Dermis microvascular lymphatic vessel endothelial cell (primary cell): ENCODE data around the gene SNAPC1. TPM values are rescaled to one million over a fixed set of nuclear protein-coding genes. Genes with fewer than 3 reads are reported as not detected.
"Not testable (repeated sequence)": the region's sequence is repeated elsewhere in the genome, so short reads cannot be mapped to it uniquely, and the experiment has no call there.

Experiments
- DNase-seq, 2 donors: peaks; one replicate each; pipeline versions ENCODE4 v3.0.0 to v3.0.0-alpha.2; 2010; ENCODE audit warnings: low read depth in 2 of 2
- total RNA-seq: library from RNA; depleted of rRNA; stranded (reverse); fragments of >200 nt; gene quantifications from 2 replicates; pipeline ENCODE4 v1.2.1, GENCODE V29; 2014

Gene SNAPC1
- total RNA-seq, 1 donor from 2014 or later: 8.6 TPM

GRCh38 chr14:61749867-61750266 lies 12.4 kb upstream of the SNAPC1 start:
- DNase-seq: peak in 1 of 2 donors; percentile 46

DNA sequence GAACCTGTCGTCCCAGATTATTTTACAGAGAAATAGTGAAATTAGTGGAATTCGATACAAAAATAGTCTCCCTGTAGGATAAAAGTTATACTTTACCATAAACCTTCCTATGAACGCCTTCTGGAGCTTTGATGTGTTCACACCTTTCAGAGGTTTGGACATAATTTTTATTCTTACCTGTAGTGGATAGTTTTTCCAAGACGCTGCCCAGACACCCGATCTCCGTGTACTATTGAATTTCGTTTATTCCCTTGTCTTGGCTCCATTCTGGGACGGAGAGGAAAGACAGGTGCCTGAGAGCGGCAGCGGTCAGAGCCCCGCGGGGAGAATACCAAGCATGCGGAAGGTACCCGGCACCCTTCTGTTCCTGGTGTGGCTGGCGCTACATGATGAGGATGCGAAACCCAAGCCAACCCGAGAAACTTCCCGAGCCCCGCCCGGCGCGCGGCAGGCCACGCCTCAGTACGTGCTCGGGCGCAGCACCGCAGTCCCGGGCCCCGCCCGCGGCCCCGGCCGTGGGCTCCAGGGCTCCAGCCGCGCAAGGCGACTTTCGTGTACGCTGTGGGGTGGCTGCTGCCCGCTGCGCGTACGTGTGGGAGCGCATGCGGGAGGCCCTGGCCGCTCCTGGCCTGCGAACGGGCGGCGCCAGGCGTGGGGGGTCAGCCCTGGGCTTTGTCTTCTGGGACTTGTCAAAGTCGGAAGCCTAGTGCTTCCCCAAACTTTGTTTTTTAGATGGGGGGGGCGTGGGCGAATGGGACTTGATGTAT lies 11.3 kb upstream of the SNAPC1 start:
- peak; percentile 48 to 86 for DNase-seq

- DNase-seq: no peak
Measured at GRCh38 chr14:61751475-61751989, 10.7 kb upstream of the SNAPC1 start.

DNA sequence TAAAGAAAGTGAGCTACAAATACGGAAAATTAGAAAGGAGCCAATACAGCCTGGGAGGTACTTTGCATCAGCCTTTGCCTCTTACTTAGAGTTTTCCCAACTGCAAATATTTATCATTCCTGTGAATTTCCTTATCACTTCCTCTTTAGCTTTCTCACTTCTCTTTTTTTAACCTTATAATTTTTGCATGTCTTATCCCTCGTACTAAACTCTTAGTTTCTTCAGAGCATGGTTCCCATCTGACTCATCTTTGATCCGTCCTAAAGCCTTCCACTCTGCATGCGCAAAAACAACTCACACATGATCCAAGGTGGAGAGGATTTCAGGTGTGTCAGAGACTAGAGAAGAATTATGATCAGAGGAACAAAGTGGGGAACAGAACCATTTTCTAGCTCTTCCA lies 9.6 kb upstream of the SNAPC1 start:
- DNase-seq: peak in 1 of 2 donors; percentile 11

DNA sequence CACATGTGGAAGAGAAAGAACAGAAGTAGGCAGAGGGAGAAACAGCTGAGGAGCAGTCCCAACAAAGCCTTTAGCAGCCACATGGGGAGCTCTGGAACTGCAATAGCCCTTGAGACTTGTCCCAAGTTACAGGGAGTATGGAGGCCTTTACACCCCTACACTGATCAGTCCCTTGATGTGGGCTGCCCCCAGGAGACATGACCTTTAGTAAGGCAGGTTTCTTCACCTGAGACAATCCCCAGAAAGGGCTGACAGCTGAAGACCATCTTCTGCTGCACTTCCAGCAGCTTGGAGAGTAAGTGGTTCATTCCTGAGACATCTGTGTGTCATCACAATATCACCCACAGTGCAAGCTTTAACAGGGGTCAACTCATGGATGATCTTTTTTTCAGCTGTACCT lies 8.6 kb upstream of the SNAPC1 start:
- DNase-seq: no peak

GRCh38 chr14:61754627-61755381 lies 7.4 kb upstream of the SNAPC1 start:
- peak in 1 of 2 donors; percentile 15 for DNase-seq

GRCh38 chr14:61755382-61755742 lies 6.9 kb upstream of the SNAPC1 start:
- DNase-seq: not testable (repeated sequence)

- DNase-seq: no peak
Measured at GRCh38 chr14:61756135-61756534, 6.1 kb upstream of the SNAPC1 start.

GRCh38 chr14:61759878-61760277 lies 2.3 kb upstream of the SNAPC1 start:
- no peak for DNase-seq

GRCh38 chr14:61761557-61761956 lies 663 bp upstream of the SNAPC1 start:
- DNase-seq: peak in 1 of 2 donors; percentile 7

DNA sequence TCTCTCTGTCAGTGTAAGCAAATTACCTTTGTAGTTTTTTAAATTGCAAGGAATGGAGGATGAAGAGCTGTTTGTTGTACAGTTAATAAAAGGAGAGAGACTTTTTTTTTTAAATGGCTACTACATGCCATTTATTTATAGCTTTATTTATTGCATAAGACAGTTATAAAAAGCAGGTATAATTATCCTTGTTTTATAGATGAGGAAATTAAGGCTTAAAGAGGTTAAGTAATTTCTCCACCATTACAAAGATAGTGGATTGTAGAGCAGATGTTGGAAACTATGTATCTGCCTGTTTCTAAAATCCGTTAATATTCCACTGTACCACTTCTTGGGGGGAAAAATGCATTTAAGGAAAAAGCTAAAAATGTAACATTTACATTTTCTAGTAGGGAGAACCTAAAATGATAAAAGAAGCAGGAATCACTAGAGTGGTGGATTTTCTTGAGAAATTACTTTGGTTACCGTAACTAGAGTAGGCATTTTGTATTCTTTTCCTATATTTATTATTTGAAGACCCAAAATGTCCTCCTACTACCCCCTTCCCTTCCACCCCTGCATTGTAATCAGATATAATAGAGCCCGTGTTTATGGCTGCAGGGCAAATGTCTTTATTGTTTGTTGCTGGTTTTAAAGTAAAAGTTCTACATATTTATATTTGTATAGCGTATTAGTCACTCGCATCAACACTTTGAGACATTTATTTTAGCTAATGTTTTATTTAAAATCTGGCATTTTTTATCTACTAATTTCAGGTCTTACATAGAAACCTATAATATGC lies 2.3 kb downstream of the SNAPC1 start:
- no peak for DNase-seq

DNA sequence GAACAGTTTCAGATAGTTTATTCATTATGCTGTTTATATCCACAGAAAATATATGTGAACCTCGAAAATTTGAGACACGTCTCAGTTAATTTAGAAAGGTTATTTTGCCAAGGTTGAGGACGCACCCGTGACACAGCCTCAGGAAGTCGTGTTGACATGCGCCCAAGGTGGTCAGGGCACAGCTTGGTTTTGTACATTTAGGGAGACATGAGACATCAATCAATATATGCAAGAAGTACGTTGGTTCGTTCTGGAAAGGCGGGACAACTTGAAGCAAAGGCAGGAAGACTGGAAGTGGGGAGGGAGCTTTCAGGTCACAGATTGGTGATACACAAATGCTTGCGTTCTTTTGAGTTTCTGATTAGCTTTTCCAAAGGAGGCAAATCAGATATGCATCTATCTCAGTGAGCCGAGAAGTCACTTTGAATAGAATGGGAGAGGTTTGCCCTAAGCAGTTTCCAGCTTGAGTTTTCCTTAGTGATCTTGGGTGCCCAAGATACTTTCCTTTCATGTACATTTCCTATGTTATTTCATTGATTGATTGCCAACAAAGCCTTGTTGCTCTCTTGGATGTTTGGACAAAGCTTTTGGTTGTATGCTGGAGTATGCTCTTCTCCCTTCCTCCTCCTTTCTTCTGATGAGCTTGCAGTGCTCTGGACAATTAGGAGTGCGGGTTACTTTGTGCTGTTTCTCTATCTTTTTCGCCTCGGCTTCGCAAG lies 3.2 kb downstream of the SNAPC1 start:
- peak in 1 of 2 donors; percentile 44 for DNase-seq

DNA sequence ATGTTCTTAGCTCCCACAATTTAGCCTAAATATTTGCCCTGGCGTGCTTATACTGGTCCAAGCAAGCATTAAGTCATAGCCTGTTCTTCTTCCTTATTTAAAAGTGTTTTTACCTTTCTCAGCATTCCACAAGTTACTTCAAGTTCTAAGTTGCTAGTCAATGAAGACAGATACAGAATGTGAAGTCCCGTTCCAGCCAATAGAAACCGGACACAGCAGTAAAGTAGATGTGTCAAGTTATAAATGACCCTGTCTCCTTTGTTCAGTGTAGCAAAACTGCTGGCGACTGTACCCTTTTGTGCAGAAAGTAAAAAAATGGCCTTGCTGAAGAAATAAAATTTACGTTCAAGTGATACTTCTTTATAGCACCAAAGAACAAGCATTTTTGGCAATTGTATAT lies 3.9 kb downstream of the SNAPC1 start:
- DNase-seq: peak in 1 of 2 donors; percentile 25

GRCh38 chr14:61768240-61768639 lies 6.0 kb downstream of the SNAPC1 start:
- no peak for DNase-seq

- no peak for DNase-seq
Measured at GRCh38 chr14:61769893-61770292, 7.7 kb downstream of the SNAPC1 start.

DNA sequence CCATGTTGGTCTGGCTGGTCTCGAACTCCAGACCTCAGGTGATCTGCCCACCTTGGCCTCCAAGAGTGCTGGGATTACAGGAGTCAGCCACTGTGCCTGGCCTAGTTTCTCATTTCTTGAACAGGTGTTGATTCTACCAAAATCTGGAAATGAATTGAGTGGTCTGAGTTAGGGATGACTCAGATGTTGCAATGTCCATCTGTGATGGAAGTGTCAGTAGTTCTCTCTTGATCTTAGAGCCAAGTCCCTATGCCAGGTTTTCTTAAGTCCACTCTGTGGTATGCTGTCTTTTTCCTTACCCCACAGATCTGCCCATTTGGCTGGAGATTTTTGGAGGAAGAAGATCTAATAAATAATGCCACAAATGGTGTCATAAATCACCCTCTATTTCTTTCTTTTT lies 12.6 kb downstream of the SNAPC1 start:
- no peak for DNase-seq

DNA sequence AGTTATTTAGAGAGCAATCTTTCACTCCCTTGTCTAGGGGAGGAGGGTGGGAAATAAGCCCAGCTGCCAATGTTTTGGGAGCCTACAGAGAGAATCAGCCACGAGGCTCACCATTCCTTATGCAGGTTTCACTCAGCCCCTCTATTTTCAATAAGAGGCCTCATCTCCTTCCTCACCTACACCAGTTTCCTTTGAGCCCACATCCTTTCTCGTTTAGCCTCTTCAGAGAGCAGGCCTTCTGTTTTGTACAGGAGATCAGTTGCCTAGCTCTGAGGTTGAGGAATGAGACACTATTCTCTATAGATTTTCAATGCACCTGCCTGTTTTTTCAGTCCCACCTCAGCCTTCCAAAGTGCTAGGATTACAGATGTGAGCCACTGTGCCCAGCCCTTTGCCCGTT lies 17.9 kb downstream of the SNAPC1 start:
- DNase-seq: no peak

DNA sequence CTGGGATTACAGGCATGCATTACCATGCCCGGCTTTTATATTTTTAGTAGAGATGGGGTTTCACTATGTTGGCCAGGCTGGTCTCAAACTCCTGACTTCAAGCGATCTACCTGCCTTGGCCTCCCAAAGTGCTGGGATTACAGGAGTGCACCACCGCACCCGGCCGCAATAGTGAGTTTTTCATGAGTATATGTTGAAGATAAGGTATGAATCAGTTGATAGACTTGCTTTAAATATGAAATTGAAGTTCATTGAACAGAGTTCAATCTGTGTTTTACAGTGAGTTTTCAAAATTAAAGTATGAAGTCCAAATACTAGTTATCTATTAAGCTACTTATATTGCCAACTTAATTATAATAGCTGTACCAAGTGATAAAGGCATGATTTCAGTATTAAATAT lies 35.1 kb downstream of the SNAPC1 start:
- no peak for DNase-seq

DNA sequence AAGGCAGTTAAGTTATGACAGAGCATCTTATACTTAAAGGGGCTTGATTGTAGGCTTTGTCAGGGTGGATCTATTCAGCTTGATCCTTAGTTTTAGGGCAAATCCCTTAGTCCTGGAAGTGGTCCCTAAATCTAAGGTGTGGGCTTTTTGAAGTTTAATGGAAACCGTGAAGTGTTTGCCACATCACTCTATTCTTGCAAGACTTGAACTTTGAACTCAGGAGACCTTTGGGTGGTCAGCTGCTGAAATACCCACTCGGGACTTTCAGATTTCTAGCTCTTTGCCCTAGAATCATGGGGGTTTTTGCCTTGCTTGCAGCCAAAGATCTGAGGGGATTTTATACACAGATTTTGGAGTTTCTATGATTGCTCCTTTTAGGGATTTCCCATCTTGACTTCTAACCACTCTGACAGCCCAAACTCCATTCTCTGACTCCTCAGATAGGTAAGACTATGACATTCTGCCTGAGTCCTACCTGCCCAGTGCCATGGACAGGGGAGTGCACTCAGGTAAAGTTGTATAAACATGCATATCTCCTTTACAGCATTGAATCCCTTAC lies 39.9 kb downstream of the SNAPC1 start:
- no peak for DNase-seq

- DNase-seq: no peak
Measured at GRCh38 chr14:61803755-61804154, 41.5 kb downstream of the SNAPC1 start.

GRCh38 chr14:61805451-61805850 lies 43.2 kb downstream of the SNAPC1 start:
- DNase-seq: no peak
